Lung (tissue), 12 donors: ENCODE measurements around the gene TAMALIN. TPM values are rescaled to one million over a fixed set of nuclear protein-coding genes. Genes with fewer than 3 reads are reported as not detected.

Source experiments
- ATAC-seq: fragments of 200-7000 bp; cut with Tn5 transposase; one replicate; pipeline ENCODE4 v1.9.1; 2020; ENCODE audit warnings: moderate number of reproducible peaks; ENCODE audit not compliant: insufficient read depth, low FRiP score
- DNase-seq, 3 donors: peaks; one replicate each; pipeline ENCODE4 v3.0.0-alpha.2; 2013 to 2017
- H3K27ac ChIP-seq, 2 donors: one replicate each; pipeline ENCODE4 v1.5.1; 2013; ENCODE audit warnings: mild to moderate bottlenecking in 2 of 2, moderate library complexity in 2 of 2, control low read depth in 1 of 2, inconsistent platforms in 1 of 2, low read depth in 1 of 2, low read length in 1 of 2
- H3K27me3 ChIP-seq, 3 donors: one replicate each; pipeline ENCODE4 v1.5.1; 2013; ENCODE audit warnings: low read length in 2 of 3; ENCODE audit not compliant: control insufficient read depth in 3 of 3, insufficient read depth in 3 of 3
- H3K36me3 ChIP-seq, 4 donors: one replicate each; pipeline ENCODE4 v1.5.1; 2013; ENCODE audit warnings: low read length in 4 of 4, mild to moderate bottlenecking in 1 of 4, moderate library complexity in 1 of 4; ENCODE audit not compliant: control insufficient read depth in 4 of 4, insufficient read depth in 4 of 4
- H3K4me1 ChIP-seq, 5 donors: one replicate each; pipeline ENCODE4 v1.5.1; 2013; ENCODE audit warnings: low read length in 5 of 5, mild to moderate bottlenecking in 2 of 5, moderate library complexity in 1 of 5; ENCODE audit not compliant: control insufficient read depth in 5 of 5, insufficient read depth in 5 of 5
- H3K4me3 ChIP-seq: one replicate; pipeline ENCODE4 v1.5.1; 2013; ENCODE audit warnings: mild to moderate bottlenecking, control low read depth, moderate library complexity
- H3K9ac ChIP-seq, 2 donors: one replicate each; pipeline ENCODE4 v1.5.1; 2013; ENCODE audit warnings: low read length in 2 of 2, control low read depth in 1 of 2; ENCODE audit not compliant: insufficient read depth in 1 of 2
- H3K9me3 ChIP-seq, 4 donors: one replicate each; pipeline ENCODE4 v1.5.1; 2013; ENCODE audit warnings: low read length in 3 of 4, mild to moderate bottlenecking in 1 of 4, moderate library complexity in 1 of 4; ENCODE audit not compliant: control insufficient read depth in 4 of 4, insufficient read depth in 3 of 4
- CTCF ChIP-seq: IDR thresholded peaks from 2 replicates; pipeline ENCODE4 v1.5.1; 2012; ENCODE audit warnings: mild to moderate bottlenecking; ENCODE audit errors: control extremely low read depth, extremely low read depth
- WGBS, 2 donors: extraction: QIAGEN DNeasy Blood & Tissue Kit; methylation state at CpG; one replicate each; pipeline ENCODE4 v1.1.7; 2013; 5-methylcytosine and 5-hydroxymethylcytosine counted together
- polyA plus RNA-seq, 2 donors: library from polyadenylated mRNA; stranded (reverse); fragments of 200-250 nt; gene quantifications; one replicate each; pipeline ENCODE4 v1.2.1, GENCODE V29; 2013
- total RNA-seq, 2 donors: library from RNA; depleted of rRNA in 1 of 2; stranded (reverse); fragments of >200 nt in 1 of 2; gene quantifications; one replicate each; pipeline ENCODE4 v1.2.1, GENCODE V29; 2014 to 2021
- donor health status: control.
- donor health status: control.
- donor health status: Bipolar disorder and iron deficiency.
- donor health status: healthy.
- donor health status: DM: yes; HTN: yes; CAD: no.

The TAMALIN gene
- total and polyA plus RNA-seq, 4 donors, result 31.4 to 84.0 (median 60.4) TPM

DNA sequence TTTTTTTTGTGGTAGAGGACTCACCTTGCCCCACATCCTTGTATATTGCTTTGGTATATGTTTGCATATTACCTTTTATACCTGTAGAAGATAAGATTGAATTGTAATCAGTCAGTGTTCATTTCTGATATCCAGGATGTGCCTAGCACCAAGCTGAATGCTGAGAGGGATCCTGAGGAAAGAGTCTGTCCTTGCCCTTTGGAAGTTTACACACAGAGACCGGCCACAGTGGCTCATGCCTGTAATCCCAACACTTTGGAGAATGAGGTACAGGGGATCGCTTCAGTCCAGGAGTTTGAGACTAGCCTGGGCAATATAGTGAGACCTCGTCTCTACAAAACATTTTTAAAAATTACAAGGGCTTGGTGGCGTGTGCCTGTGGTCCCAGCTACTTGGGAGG, 46.8 kb upstream of the TAMALIN start:
- TF ChIP-seq CTCF, result no peak
- Histone ChIP-seq H3K9ac (no peak overlapping the region), H3K27me3 (no peaks in the 10 kb centered on the region), H3K4me3 (no peak overlapping the region), H3K27ac (no peak overlapping the region), H3K4me1 (peaks cover 9 to 13% (median 10%) of the 10 kb centered on the region in 5 donors), H3K36me3 (peaks cover 0 to 4% (median 3%) of the 10 kb centered on the region in 4 donors), H3K9me3 (no peaks in the 10 kb centered on the region)
- WGBS, 2 donors, result 93 to 96% methylated on average over 4 of the region's 4 CpGs
- DNase-seq (no peak), ATAC-seq (no peak)

GRCh38 chr12:51960488-51960887, 46.3 kb upstream of the TAMALIN start:
- no peak overlapping the region for H3K9ac ChIP-seq
- WGBS, 2 donors, result 78 to 97% methylated on average over 1 of the region's 1 CpG
- peaks cover 5 to 10% (median 8%) of the 10 kb centered on the region in 5 donors for H3K4me1 ChIP-seq
- TF ChIP-seq CTCF, result no peak
- H3K27me3 ChIP-seq, result no peaks in the 10 kb centered on the region
- peaks cover 0 to 4% (median 3%) of the 10 kb centered on the region in 4 donors for H3K36me3 ChIP-seq
- no peaks in the 10 kb centered on the region for H3K9me3 ChIP-seq
- H3K4me3 ChIP-seq, result no peak overlapping the region
- H3K27ac ChIP-seq, result no peak overlapping the region
- ATAC-seq (no peak), DNase-seq (no peak)

DNA sequence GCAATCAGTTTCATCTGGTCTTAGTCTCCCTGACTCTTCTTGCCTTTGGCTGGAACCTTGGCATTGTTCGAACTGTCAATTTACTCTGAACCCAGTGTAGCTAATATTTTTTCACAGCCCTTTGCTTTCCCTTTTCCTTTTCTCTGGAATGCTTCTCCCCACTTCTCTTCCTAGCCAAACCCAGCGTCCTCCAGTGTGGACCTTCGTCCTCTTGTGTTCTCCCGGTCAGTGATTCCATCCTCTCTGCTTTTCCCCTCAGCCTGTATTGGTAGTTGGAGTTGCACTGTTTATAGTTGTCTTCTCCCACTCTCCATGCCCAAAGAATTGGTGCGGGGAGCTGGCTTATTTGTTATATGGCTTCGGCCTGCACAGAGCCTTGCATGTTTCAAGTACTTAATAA, 45.9 kb upstream of the TAMALIN start:
- no peak for ATAC-seq
- H3K36me3 ChIP-seq, result peaks cover 0 to 4% (median 3%) of the 10 kb centered on the region in 4 donors
- DNase-seq, result no peak
- TF ChIP-seq CTCF, result no peak
- WGBS, 2 donors, result 88 to 90% methylated on average over 6 of the region's 6 CpGs
- H3K4me1 ChIP-seq, result peaks cover 1 to 10% (median 8%) of the 10 kb centered on the region in 5 donors
- H3K27ac ChIP-seq, result peak overlapping the region in 1 of 2 donors; percentile 45
- no peak overlapping the region for H3K9ac ChIP-seq
- no peaks in the 10 kb centered on the region for H3K9me3 ChIP-seq
- H3K27me3 ChIP-seq, result no peaks in the 10 kb centered on the region
- no peak overlapping the region for H3K4me3 ChIP-seq

DNA sequence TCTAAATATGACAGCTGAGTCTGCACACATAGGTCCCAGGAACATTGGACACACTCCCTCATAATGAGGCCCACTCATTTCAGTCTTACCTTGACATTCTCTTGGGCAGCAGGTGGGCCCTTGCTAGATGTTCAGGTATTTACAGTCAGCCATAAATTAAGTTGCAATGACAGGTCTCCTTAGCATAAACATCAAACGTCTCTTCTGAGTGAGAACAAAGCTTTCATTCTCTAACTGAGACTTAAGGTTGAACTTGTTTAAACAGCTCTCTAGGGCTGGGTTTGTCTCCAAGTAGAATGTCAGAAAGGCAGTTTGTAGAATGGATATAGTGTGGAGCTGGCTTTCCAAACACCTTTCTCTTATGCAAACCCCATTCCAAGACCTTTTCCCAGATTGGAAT, 44.9 kb upstream of the TAMALIN start:
- WGBS, 2 donors, result 17 to 26% methylated on average over 1 of the region's 1 CpG
- H3K4me3 ChIP-seq, result no peak overlapping the region
- no peak overlapping the region for H3K9ac ChIP-seq
- no peak overlapping the region for H3K27ac ChIP-seq
- TF ChIP-seq CTCF, result no peak
- DNase-seq, result peak in 1 of 3 donors; percentile 48
- H3K36me3 ChIP-seq, result peaks cover 0 to 4% (median 3%) of the 10 kb centered on the region in 4 donors
- no peaks in the 10 kb centered on the region for H3K27me3 ChIP-seq
- ATAC-seq, result no peak
- no peaks in the 10 kb centered on the region for H3K9me3 ChIP-seq
- H3K4me1 ChIP-seq, result peaks cover 0 to 10% (median 8%) of the 10 kb centered on the region in 5 donors
